Measurements from ENCODE around the gene SPC25.

- TF ChIP-seq CTCF (IDR thresholded peaks at IDR 0.05), result no peak
- no peak for TF ChIP-seq EZH2 (IDR thresholded peaks at IDR 0.05)
- TF ChIP-seq EZH2phosphoT487 (IDR thresholded peaks at IDR 0.05), result no peak
These were observed 25.5 kb upstream of the SPC25 start for GRCh38 chr2:168915441-168916330.
